HL-60/S4 treated with phorbol 12-myristate 13-acetate at 8.2 ng/mL for 4 days and 3 days (cell line): ENCODE measurements around the gene IL12B.
"Not testable (repeated sequence)": the region's sequence is repeated elsewhere in the genome, so short reads cannot be mapped to it uniquely, and the experiment has no call there.

Source experiments
- in situ Hi-C: fragments of 300-500 bp; cut with MboI; formaldehyde crosslinking; loops from 2 replicates; pipeline ENCODE4 v1.15.0; 2022; ENCODE audit warnings: low sequenced_read_pairs

The IL12B gene

GRCh38 chr5:159297300-159297699 is 33.0 kb downstream of the IL12B start:
- in situ Hi-C loops, result not testable (repeated sequence)

- in situ Hi-C loops, result no loop called here
Measured at GRCh38 chr5:159294921-159295320, 35.4 kb downstream of the IL12B start.

GRCh38 chr5:159290741-159291140 is 39.5 kb downstream of the IL12B start:
- in situ Hi-C loops, result no loop called here

GRCh38 chr5:159286420-159287035 is 43.8 kb downstream of the IL12B start:
- in situ Hi-C loops, result no loop called here

- in situ Hi-C loops, result no loop called here
Measured at GRCh38 chr5:159274676-159275075, 55.6 kb downstream of the IL12B start.

GRCh38 chr5:159273923-159274322 is 56.4 kb downstream of the IL12B start:
- in situ Hi-C loops, result no loop called here

- in situ Hi-C loops, result no loop called here
Measured at GRCh38 chr5:159269723-159270122, 60.6 kb downstream of the IL12B start.

GRCh38 chr5:159266764-159267163 is 63.5 kb downstream of the IL12B start:
- in situ Hi-C loops, result not testable (repeated sequence)
